Liver (tissue), 3 donors: ENCODE data around the gene NAXD.

Experiments
- GABPA ChIP-seq, 2 donors: IDR thresholded peaks in 1 of 2; conservative IDR thresholded peaks in 1 of 2; 2 replicates each; pipeline ENCODE4 v1.6.1; 2016; ENCODE audit warnings: antibody characterized with exemption in 2 of 2, mild to moderate bottlenecking in 1 of 2, moderate library complexity in 1 of 2
- JUND ChIP-seq, 2 donors: IDR thresholded peaks; 2 replicates each; pipeline ENCODE4 v1.6.1; 2016; ENCODE audit warnings: antibody characterized with exemption in 2 of 2
- RAD21 ChIP-seq, 2 donors: IDR thresholded peaks; 2 replicates each; pipeline ENCODE4 v1.6.1; 2016; ENCODE audit warnings: antibody characterized with exemption in 2 of 2, mild to moderate bottlenecking in 2 of 2
- REST ChIP-seq: IDR thresholded peaks from 2 replicates; pipeline ENCODE4 v1.6.1; 2016; ENCODE audit warnings: antibody characterized with exemption, mild to moderate bottlenecking
- TF ChIP-seq, protein P1 (sequence below): fragments of 150-350 bp; IDR thresholded peaks from 2 replicates; pipeline ENCODE4 v1.5.1; 2017; ENCODE audit warnings: improper control_type of control experiment, low read depth, low read length; ENCODE audit not compliant: missing input control
- TF ChIP-seq, protein P2 (sequence below): IDR thresholded peaks from 2 replicates; pipeline ENCODE4 v1.6.1; 2016; ENCODE audit warnings: antibody characterized with exemption
- TF ChIP-seq, protein P3 (sequence below): IDR thresholded peaks from 2 replicates; pipeline ENCODE4 v1.6.1; 2016; ENCODE audit warnings: antibody characterized with exemption
- donor health status: healthy.
- donor health status: healthy.

DNA sequence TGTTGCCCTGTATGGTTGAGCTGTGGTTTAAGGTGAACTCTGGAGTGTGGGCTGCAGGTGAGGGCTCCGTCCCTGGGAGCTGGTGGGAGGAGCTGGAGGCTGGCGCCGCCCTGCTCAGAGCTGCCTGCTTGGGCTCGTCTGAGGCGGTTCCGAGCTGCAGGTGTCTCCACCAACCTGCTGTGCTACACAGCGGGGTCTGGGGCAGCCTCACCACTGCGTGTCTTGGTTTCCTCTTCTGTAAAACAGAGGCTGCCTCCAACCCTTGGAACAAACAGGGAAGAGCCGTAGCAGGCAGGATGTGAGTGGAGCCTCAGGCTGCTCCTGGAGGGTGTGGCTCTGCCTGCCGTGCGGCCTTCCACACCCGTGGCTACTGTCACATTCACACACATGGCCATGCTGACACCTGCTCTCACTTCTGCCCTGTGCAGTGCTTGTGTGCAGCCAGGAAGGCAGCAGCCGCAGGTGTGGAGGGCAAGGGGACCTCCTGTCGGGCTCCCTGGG lies 21.4 kb downstream of the NAXD start:
- TF ChIP-seq, protein P1, sequence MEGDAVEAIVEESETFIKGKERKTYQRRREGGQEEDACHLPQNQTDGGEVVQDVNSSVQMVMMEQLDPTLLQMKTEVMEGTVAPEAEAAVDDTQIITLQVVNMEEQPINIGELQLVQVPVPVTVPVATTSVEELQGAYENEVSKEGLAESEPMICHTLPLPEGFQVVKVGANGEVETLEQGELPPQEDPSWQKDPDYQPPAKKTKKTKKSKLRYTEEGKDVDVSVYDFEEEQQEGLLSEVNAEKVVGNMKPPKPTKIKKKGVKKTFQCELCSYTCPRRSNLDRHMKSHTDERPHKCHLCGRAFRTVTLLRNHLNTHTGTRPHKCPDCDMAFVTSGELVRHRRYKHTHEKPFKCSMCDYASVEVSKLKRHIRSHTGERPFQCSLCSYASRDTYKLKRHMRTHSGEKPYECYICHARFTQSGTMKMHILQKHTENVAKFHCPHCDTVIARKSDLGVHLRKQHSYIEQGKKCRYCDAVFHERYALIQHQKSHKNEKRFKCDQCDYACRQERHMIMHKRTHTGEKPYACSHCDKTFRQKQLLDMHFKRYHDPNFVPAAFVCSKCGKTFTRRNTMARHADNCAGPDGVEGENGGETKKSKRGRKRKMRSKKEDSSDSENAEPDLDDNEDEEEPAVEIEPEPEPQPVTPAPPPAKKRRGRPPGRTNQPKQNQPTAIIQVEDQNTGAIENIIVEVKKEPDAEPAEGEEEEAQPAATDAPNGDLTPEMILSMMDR = no peak
- no peak for TF ChIP-seq RAD21 (IDR thresholded peaks at IDR 0.05)
- TF ChIP-seq, protein P2, sequence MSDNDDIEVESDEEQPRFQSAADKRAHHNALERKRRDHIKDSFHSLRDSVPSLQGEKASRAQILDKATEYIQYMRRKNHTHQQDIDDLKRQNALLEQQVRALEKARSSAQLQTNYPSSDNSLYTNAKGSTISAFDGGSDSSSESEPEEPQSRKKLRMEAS = no peak
- TF ChIP-seq GABPA (IDR thresholded peaks at IDR 0.05 in 1 of 2, conservative IDR thresholded peaks at IDR 0.05 in 1 of 2) = no peak
- TF ChIP-seq REST = no peak
- TF ChIP-seq, protein P3, sequence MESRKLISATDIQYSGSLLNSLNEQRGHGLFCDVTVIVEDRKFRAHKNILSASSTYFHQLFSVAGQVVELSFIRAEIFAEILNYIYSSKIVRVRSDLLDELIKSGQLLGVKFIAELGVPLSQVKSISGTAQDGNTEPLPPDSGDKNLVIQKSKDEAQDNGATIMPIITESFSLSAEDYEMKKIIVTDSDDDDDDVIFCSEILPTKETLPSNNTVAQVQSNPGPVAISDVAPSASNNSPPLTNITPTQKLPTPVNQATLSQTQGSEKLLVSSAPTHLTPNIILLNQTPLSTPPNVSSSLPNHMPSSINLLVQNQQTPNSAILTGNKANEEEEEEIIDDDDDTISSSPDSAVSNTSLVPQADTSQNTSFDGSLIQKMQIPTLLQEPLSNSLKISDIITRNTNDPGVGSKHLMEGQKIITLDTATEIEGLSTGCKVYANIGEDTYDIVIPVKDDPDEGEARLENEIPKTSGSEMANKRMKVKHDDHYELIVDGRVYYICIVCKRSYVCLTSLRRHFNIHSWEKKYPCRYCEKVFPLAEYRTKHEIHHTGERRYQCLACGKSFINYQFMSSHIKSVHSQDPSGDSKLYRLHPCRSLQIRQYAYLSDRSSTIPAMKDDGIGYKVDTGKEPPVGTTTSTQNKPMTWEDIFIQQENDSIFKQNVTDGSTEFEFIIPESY = no peak
- TF ChIP-seq JUND (IDR thresholded peaks at IDR 0.05) = no peak
